B cell (primary cell): ENCODE results near the gene ENOX1. TPM values are rescaled to one million over a fixed set of nuclear protein-coding genes. Genes with fewer than 3 reads are reported as not detected.
A peak's percentile ranks its signal among the peaks of the same experiment; 100 is the strongest.

Experiments used
- ATAC-seq: fragments of 200-7000 bp; cut with Tn5 transposase; one replicate; pipeline ENCODE4 v1.10.0; 2021; ENCODE audit warnings: low read depth, mild to moderate bottlenecking, moderate number of reproducible peaks, moderate library complexity
- CTCF ChIA-PET: fragments of 350-600 bp; sonication (Branson Sonifier 250); formaldehyde crosslinking; loops from one replicate; lab custom pipeline; 2021; ENCODE audit warnings: antibody characterized with exemption, inconsistent platforms; lab: Charles Lee
- POLR2A ChIA-PET: fragments of 350-600 bp; sonication (Branson Sonifier 250); formaldehyde crosslinking; loops from one replicate; lab custom pipeline; 2021; ENCODE audit warnings: antibody characterized with exemption; lab: Charles Lee
- DNase-seq: peaks from one replicate; pipeline ENCODE4 v3.0.0; 2013
- H2AFZ ChIP-seq: 2 replicates; pipeline ENCODE4 v1.6.1; 2012; ENCODE audit warnings: mild to moderate bottlenecking, low read depth, low read length; ENCODE audit not compliant: insufficient read depth, poor library complexity, severe bottlenecking
- H3K27ac ChIP-seq, 2 donors: 1 replicate in 1 of 2; 2 replicates in 1 of 2; pipeline ENCODE4 v1.5.1; 2012 to 2013; ENCODE audit warnings: low read length in 2 of 2, mild to moderate bottlenecking in 2 of 2, moderate library complexity in 1 of 2
- H3K27me3 ChIP-seq, 4 experiments: fragments of 200-600 bp in 1 of 4; sonication (generic) in 1 of 4; replicated peaks in 1 of 4; 1 replicate in 2 of 4; 2 replicates in 2 of 4; pipeline versions ENCODE4 v1.6.1 to v1.7.0; 2013 to 2016; ENCODE audit warnings: low read length in 3 of 4, mild to moderate bottlenecking in 2 of 4, mixed read lengths in 1 of 4, moderate library complexity in 1 of 4; ENCODE audit not compliant: insufficient read depth in 4 of 4, control insufficient read depth in 3 of 4; ENCODE audit errors: control extremely low read depth in 1 of 4
- H3K36me3 ChIP-seq, 2 experiments: replicated peaks in 1 of 2; 1 replicate in 1 of 2; 2 replicates in 1 of 2; pipeline versions ENCODE4 v1.6.1 to v1.7.1; 2013; ENCODE audit warnings: low read length in 1 of 2; ENCODE audit not compliant: insufficient read depth in 2 of 2, control insufficient read depth in 1 of 2; ENCODE audit errors: control extremely low read depth in 1 of 2, extremely low read depth in 1 of 2
- H3K4me1 ChIP-seq, 2 donors: fragments of 200-600 bp in 1 of 2; sonication (generic) in 1 of 2; 1 replicate in 1 of 2; 2 replicates in 1 of 2; pipeline versions ENCODE4 v1.5.1 to v1.6.1; 2013 to 2017; ENCODE audit warnings: low read length in 2 of 2; ENCODE audit not compliant: control insufficient read depth in 2 of 2, insufficient read depth in 2 of 2
- H3K4me2 ChIP-seq: replicated peaks from 2 replicates; pipeline ENCODE3; 2012; ENCODE audit warnings: mild to moderate bottlenecking, low read depth, low read length; ENCODE audit not compliant: poor library complexity, severe bottlenecking
- H3K4me3 ChIP-seq, 5 experiments: fragments of 200-600 bp in 1 of 5; sonication (generic) in 1 of 5; 1 replicate in 3 of 5; 2 replicates in 2 of 5; pipeline versions ENCODE4 v1.5.1 to v1.7.0; 2011 to 2016; ENCODE audit warnings: low read length in 4 of 5, mild to moderate bottlenecking in 4 of 5, low read depth in 2 of 5, control low read depth in 1 of 5, moderate library complexity in 1 of 5; ENCODE audit not compliant: insufficient read depth in 1 of 5; ENCODE audit errors: control extremely low read depth in 1 of 5, extremely low read depth in 1 of 5
- H3K79me2 ChIP-seq: fragments of 200-600 bp; sonication (generic); one replicate; pipeline ENCODE4 v1.6.0; 2016; ENCODE audit warnings: low read length; ENCODE audit not compliant: control insufficient read depth, insufficient read depth
- H3K9ac ChIP-seq: fragments of 200-600 bp; sonication (generic); 2 replicates; pipeline ENCODE4 v1.6.1; 2017; ENCODE audit warnings: mild to moderate bottlenecking, low read length, moderate library complexity
- H3K9me3 ChIP-seq, 3 donors: one replicate each; pipeline versions ENCODE4 v1.6.1 to v1.7.1; 2013; ENCODE audit warnings: low read length in 2 of 3; ENCODE audit not compliant: control insufficient read depth in 2 of 3, insufficient read depth in 1 of 3; ENCODE audit errors: control extremely low read depth in 1 of 3
- H4K20me1 ChIP-seq: 2 replicates; pipeline ENCODE4 v1.6.0; 2012; ENCODE audit warnings: mild to moderate bottlenecking, low read length; ENCODE audit not compliant: insufficient read depth, control insufficient read depth, poor library complexity, severe bottlenecking
- H3K27ac Mint-ChIP-seq: one replicate; pipeline ENCODE4 v1.8.0; 2021; ENCODE audit warnings: mixed read lengths
- H3K27me3 Mint-ChIP-seq: one replicate; pipeline ENCODE4 v1.8.0; 2021; ENCODE audit warnings: mixed read lengths
- H3K4me1 Mint-ChIP-seq: one replicate; pipeline ENCODE4 v1.8.0; 2021; ENCODE audit warnings: mixed read lengths
- H3K4me3 Mint-ChIP-seq: one replicate; pipeline ENCODE4 v1.8.0; 2021; ENCODE audit warnings: mixed read lengths
- H3K9me3 Mint-ChIP-seq: one replicate; pipeline ENCODE4 v1.8.0; 2022; ENCODE audit warnings: mixed read lengths; ENCODE audit not compliant: insufficient read depth
- CTCF ChIP-seq: fragments of 200-600 bp; IDR thresholded peaks from one replicate; pipeline ENCODE4 v1.8.0; 2022; ENCODE audit warnings: antibody characterized with exemption, mild to moderate bottlenecking
- EZH2 ChIP-seq: IDR thresholded peaks from 2 replicates; pipeline ENCODE4 v1.6.1; 2012; ENCODE audit warnings: borderline replicate concordance, low read depth, mild to moderate bottlenecking, moderate library complexity, low read length; ENCODE audit not compliant: insufficient read depth, poor library complexity, severe bottlenecking
- WGBS: methylation state at CpG from one replicate; pipeline ENCODE4 v1.1.5; 2013; ENCODE audit warnings: missing lambda C conversion rate; ENCODE audit not compliant: insufficient coverage; 5-methylcytosine and 5-hydroxymethylcytosine counted together
- intact Hi-C: fragments of 100-400 bp; cut with micrococcal nuclease; formaldehyde crosslinking; loops from one replicate; pipeline ENCODE4 v1.10.0; 2022
- polyA minus RNA-seq: library from RNA; depleted of rRNA, polyadenylated mRNA; stranded (reverse); fragments of >200 nt; gene quantifications from 2 replicates; pipeline ENCODE4 v1.2.3, GENCODE V29; 2012
- polyA plus RNA-seq: library from polyadenylated mRNA; depleted of rRNA; stranded (reverse); fragments of >200 nt; gene quantifications from 2 replicates; pipeline ENCODE4 v1.2.3, GENCODE V29; 2012
- total RNA-seq, 2 donors: library from RNA; stranded (reverse); fragments of 120-200 nt in 1 of 2; gene quantifications; 1 replicate in 1 of 2; 2 replicates in 1 of 2; pipeline versions ENCODE4 v1.2.3 to v1.2.4, GENCODE V29; 2013 to 2022

ENOX1 gene
- total RNA-seq = not detected in 2 replicates
- total RNA-seq (2013) = 0.23 TPM
- not detected in 2 replicates for polyA plus RNA-seq
- polyA minus RNA-seq = not detected in 2 replicates

GRCh38 chr13:43786766-43787517 is at the start of gene ENOX1:
Gene ENOX1 (minus strand): TSS chr13:43786972.
- Histone ChIP-seq H3K27me3 (peaks cover 0 to 35% (median 22%) of the 10 kb centered on the region in 4 experiments), H3K4me3 (peak within 1 kb of the TSS in 3 of 5 experiments; percentile 43 to 56 (median 46)), H3K27ac (no peak within 1 kb of the TSS), H3K36me3 (no peaks in the 10 kb centered on the region), H3K9me3 (peaks cover 0 to 2% (median 0%) of the 10 kb centered on the region in 3 donors), H2AFZ (peak within 1 kb of the TSS; percentile 55), H3K4me2 (peak within 1 kb of the TSS; percentile 90), H3K9ac (peak within 1 kb of the TSS; percentile 60), H3K4me1 (peaks cover 13 to 27% of the 10 kb centered on the region in 2 donors), H3K79me2 (no peaks in the 10 kb centered on the region), H4K20me1 (no peaks in the 10 kb centered on the region)
- H3K27ac Mint-ChIP-seq = no peak within 1 kb of the TSS
- H3K27me3 Mint-ChIP-seq = peaks cover 39% of the 10 kb centered on the region
- ChIA-PET POLR2A (no interaction called here), CTCF (no interaction called here)
- WGBS = under 1% methylated on average over 90 of the region's 93 CpGs
- TF ChIP-seq EZH2 (no peak), CTCF (no peak)
- H3K4me1 Mint-ChIP-seq = peaks cover 16% of the 10 kb centered on the region
- intact Hi-C loops = no loop called here
- DNase-seq (peak; percentile 37), ATAC-seq (no peak)
- no peaks in the 10 kb centered on the region for H3K9me3 Mint-ChIP-seq
- peak within 1 kb of the TSS; percentile 82 for H3K4me3 Mint-ChIP-seq

GRCh38 chr13:43835701-43836100 is 48.9 kb upstream of the ENOX1 start:
- Histone ChIP-seq H3K27ac (no peak overlapping the region), H3K27me3 (no peaks in the 10 kb centered on the region), H4K20me1 (no peaks in the 10 kb centered on the region), H2AFZ (no peak overlapping the region), H3K9me3 (no peaks in the 10 kb centered on the region), H3K4me2 (no peak overlapping the region), H3K9ac (no peak overlapping the region), H3K36me3 (no peaks in the 10 kb centered on the region), H3K4me3 (no peak overlapping the region), H3K4me1 (no peaks in the 10 kb centered on the region), H3K79me2 (no peaks in the 10 kb centered on the region)
- Mint-ChIP-seq H3K4me1 (no peaks in the 10 kb centered on the region), H3K27ac (no peak overlapping the region), H3K4me3 (no peak overlapping the region), H3K9me3 (peaks cover 1% of the 10 kb centered on the region), H3K27me3 (no peaks in the 10 kb centered on the region)
- CTCF ChIA-PET = no interaction called here
- ATAC-seq (no peak), DNase-seq (no peak)
- TF ChIP-seq EZH2 (no peak), CTCF (no peak)
- POLR2A ChIA-PET = no interaction called here
- no CpG with 5 or more reads among the region's 2 CpGs for WGBS
- intact Hi-C loops = no loop called here
